GM18951 (cell line): ENCODE measurements around the gene KCNMB1.
"Not testable (repeated sequence)": the region's sequence is repeated elsewhere in the genome, so short reads cannot be mapped to it uniquely, and the experiment has no call there.

Experiments
- POLR2A ChIP-seq: IDR thresholded peaks from 4 replicates; pipeline ENCODE4 v1.6.1; 2011; ENCODE audit warnings: mild to moderate bottlenecking; ENCODE audit not compliant: insufficient read length, insufficient read depth; ENCODE audit errors: extremely low read depth
- in situ Hi-C: fragments of 300-500 bp; cut with MboI; formaldehyde crosslinking; loops from one replicate; pipeline ENCODE4 v1.12.0; 2022; ENCODE audit warnings: low sequenced_read_pairs, mixed read lengths, inconsistent platforms; ENCODE audit not compliant: unreplicated experiment

KCNMB1 gene

DNA sequence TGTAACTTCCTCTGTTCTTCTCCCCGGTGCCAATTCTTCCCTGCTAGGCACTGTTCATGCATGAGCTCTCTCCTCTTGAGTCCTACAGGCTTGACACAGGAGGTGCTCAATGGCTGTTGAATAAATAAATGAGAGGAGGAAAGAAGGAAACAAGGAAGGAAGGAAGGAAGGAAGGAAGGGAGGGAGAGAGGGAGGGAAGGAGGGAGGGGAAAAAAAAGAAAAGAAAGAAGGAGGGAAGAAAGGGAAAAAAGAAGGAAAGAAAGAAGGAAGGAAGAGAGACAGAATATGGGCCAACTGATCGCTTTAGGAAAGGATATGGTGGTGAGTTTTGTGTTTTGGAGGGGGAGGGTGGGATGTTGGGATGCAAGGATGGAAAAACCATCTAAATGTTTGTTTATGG, 6.4 kb downstream of the KCNMB1 start:
- in situ Hi-C loops = no loop called here
- TF ChIP-seq POLR2A = no peak

DNA sequence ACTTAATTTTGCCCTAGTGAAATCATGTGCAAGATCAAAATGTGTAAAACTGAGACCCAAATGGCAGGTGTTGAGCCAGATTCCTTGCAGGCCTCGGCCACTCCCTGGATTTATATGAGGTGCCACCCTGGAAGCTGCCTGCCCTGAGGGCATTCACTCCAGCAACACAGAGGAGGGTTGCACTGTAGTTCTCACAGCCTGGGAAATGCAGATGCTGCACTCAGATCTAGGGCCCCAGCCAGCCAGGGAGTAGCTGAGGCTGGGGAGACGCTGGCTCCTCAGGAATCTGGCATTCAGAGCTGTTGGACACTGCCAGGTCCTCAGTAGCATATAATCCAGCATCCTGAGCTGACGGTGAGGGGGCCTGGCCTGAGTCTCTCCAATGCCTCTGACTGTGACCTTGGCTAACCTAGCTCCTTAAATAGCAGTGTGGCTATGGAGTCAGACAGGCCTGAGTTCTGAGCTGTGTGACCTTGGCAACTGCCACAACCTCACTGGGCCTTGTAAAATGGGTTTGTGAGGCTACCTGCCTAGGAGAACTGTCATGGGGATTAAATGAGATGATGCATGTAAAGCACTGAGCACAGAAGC, 8.7 kb downstream of the KCNMB1 start:
- no peak for TF ChIP-seq POLR2A
- in situ Hi-C loops = no loop called here

DNA sequence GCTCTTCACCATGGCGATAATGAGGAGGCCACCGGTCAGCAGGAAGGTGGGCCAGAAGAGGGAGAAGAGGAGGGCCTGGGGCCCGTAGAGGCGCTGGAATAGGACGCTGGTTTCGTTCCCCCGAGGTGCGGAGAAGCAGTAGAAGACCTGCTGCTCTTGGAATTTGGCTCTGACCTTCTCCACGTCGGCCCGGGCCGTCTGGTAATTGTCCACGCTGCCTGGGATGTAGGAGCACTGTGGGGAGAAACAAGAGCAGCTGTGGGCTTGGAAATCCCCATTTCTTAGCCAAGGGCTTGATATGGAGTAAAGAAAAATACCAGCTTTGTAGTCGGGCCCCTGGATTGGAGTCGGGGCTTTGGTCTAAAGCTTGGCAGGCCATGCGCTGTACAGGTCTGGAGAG, 10.4 kb downstream of the KCNMB1 start:
- in situ Hi-C loops = no loop called here
- TF ChIP-seq POLR2A = no peak

DNA sequence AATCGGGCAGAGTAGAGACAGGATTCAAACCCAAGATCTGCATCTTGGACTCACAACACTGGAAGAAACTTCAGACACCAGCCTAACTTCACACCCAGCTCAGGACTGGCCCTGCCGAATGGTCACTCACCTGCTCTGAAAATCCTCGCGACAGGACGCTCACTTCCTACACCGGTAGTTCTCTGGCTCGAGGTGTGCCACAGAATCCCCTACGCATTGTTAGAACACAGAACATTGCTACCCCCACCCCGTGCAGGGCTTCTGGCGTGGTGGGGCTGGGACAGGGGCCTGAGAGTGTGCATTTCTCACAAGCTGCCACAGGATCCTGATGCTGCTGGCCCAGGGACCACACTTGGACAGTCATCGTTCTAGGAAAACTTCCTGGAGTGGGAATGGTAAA, 12.1 kb downstream of the KCNMB1 start:
- in situ Hi-C loops = no loop called here
- no peak for TF ChIP-seq POLR2A

DNA sequence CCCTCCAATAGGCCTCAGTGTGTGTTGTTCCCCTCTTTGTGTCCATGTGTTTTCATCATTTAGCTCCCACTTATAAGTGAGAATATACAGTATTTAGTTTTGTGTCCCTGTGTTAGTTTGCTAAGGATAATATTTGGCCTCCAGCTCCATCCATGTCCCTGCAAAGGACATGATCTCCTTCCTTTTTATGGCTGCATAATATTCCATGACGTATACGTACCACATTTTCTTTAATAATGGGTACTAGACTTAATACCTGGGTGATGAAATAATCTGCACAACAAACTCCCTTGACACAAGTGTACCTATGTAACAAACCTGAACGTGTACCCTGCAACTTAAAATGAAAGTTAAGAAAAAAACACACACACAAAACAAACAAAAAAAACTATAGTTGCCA, 12.6 kb downstream of the KCNMB1 start:
- in situ Hi-C loops = not testable (repeated sequence)

DNA sequence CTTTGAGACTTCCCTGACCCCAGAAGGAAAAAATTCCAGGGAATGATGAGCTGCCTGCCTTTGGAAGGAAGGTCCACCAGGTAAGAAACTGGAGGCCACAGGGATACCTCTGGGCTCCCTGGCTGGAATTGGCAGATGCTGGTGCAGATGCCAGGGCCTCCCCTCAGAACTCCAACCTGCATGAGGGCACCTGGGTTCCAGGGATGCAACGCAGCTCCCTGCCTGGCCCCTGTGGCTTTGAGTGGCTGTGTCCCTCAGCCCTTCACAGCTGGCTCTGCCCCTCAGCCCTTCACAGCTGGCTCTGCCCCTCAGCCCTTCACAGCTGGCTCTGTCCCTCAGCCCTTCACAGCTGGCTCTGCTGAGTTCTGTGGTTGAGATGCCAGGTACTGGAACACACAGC, 13.9 kb downstream of the KCNMB1 start:
- no peak for TF ChIP-seq POLR2A
- in situ Hi-C loops = no loop called here

DNA sequence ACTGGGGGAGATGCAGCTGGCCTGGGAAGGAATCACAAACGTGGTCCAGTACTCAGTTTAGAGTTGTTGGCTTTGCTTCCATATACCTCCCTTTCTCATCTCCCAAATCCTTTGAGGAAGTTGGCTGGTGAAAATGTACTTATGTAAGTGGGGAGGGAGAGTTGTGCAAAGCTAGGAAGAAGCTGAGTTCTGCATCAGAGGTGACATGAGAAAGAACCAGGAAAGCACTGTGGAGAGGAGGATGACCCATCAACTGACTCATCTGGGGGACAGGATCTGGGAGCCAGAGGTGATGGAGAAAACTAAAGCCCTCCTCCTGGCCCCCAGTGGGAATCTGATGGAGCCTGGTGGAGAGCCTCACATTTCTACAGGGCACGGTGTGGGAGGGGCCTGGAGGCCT, 16.2 kb downstream of the KCNMB1 start:
- no peak for TF ChIP-seq POLR2A
- in situ Hi-C loops = no loop called here

DNA sequence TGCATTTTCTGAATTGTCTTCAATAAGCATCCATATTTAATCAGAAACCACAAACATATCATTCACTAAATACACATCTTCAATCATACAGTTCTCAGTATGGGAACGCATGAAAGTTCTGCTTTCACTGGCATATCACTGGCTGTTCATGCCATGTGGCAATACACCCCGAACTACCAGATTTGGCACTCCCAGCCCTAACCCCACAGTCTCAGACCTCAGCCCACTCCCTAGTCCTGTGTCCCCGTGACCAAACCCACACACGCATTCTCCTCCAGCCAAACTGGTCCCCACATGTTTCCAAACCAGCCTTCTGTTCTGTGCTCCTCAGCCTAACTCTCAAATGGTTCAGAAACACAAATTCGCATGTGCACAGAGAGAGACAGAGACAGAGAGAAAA, 20.6 kb downstream of the KCNMB1 start:
- TF ChIP-seq POLR2A = no peak
- in situ Hi-C loops = no loop called here

DNA sequence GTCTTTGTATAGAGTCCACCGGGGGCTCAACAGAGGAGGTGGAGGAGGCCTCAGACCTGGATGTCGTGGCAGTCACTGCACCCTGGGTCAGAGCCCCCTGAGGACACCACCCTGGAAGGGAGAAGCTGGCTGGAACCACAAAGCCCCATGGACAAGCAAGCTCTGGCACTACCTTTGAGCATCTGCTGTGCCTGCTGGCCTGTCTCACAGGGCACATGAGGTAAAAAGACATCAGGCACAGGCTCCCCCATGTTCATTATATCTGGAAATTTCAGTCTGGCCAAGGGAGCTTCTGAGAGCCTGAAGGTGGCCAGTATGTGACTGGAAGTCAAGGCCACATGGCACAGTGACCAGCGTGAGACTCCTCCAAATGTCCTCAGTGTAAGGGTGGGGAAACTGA, 22.9 kb downstream of the KCNMB1 start:
- in situ Hi-C loops = no loop called here

DNA sequence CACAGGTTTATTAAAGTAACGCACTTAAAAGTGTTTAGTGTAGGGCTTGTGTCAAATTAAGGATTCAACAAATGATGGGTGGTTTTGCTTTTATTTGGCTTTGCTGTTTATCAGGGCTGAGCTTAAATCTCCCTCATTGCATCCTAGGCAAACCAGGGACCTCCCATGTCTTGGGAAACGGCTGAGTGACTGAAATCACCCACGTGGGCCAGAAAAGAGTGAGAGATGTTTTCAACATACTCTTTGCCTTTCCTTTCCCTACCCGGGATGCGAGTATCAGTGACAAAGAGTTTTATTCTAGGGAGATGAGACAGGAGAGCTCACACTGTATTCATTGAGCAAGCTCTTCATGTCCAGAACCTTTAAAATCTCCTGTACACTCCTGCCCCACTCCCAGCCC, 23.3 kb downstream of the KCNMB1 start:
- no peak for TF ChIP-seq POLR2A
- in situ Hi-C loops = no loop called here

More for the DNA sequence above, 22.9 kb downstream of the KCNMB1 start:
- TF ChIP-seq POLR2A = no peak

DNA sequence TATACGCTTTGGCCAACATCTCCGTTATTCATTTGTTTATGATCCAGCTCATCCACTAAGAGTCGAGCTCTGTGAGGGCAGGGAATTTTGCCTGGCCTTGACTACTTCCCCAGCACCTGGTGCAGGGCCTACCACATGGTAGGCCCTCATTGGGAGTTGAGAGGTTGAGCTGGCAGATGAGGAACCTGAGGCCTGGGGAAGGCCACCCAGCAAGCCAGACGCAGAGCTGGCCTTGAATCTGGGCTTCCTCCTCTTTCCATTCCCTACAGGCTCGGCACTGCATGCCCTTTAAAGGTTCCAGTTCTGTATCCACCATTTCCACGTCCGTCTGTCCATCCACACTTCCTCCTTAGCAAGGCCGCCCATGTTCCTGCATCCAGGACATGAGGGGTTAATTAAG, 24.2 kb downstream of the KCNMB1 start:
- in situ Hi-C loops = no loop called here
- TF ChIP-seq POLR2A = no peak

DNA sequence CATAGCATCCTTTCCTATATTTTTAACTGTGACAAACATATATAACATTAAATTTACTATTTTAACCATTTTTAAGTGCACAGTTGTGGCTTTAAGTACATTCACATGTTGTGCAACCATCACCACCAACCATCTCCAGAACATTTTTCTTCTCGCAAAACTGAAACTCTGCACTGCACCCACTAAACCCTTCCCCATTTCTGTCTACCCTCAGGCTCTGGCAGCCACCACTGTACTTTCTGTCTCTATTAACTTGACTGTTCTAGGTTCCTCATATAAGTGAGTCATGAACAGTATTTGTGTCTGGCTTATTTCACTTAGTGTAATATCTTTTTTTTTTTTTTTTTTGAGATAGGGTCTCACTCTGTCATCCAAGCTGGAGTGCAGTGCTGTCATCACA, 25.5 kb downstream of the KCNMB1 start:
- in situ Hi-C loops = no loop called here
- TF ChIP-seq POLR2A = no peak

DNA sequence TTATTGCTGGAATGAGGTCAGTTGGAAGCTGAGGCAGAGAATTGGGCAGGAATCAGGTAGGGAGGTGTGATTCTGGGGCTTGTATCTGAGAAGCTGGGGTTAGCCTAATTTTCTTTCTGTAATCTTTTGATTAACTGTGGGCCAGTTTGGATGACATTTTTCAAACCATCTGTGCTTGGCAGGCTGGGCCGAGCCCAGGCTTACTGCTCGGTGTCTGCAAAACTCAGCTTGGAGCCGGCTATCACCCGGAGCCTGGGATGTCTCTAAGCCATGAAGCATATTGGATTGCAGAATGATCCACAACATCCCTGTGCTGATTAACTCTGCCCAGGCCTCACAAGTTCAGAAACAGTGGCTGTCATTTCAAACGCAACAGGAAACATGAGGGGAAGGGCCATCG, 26.5 kb downstream of the KCNMB1 start:
- in situ Hi-C loops = no loop called here

DNA sequence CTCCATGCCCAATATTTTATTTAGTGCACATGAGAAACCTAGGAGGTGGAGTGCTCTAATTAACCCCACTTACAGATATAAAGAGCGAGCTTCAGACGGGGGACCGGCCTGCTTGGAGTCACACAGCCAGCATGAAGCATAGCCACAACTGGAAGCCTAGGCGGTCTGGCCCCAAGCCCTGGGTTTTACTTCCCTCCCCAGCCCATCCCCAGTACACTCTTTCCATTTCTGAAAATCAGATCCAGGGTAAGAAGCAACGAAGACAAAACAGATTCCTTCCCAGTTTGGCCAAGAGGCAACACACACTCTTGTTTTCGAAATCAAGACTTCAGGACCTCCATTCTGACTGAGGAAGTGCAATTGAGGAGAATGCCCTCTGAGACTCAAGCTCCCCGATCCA, 27.1 kb downstream of the KCNMB1 start:
- no peak for TF ChIP-seq POLR2A
- in situ Hi-C loops = no loop called here

More for the DNA sequence above, 26.5 kb downstream of the KCNMB1 start:
- TF ChIP-seq POLR2A = no peak

DNA sequence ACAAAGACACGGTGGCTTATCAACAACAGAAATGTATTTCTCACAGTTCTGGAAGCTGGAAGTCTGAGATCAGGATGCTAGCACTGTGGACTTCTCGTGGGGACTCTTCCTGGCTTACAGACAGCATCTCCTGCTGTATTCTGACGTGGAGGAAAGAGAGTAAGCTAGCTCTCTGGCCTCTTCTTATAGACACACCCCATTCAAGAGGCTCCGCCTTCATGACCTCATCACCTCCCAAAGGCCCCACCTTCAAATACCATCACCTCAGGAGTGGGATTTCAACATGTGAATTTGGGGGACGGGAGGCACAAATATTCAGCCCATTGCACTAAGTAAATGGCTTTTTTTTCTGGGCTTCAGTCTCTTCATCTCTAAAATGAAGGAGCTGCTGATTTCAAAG, 27.6 kb downstream of the KCNMB1 start:
- TF ChIP-seq POLR2A = no peak
- in situ Hi-C loops = no loop called here
